ENCODE measurements around the gene ATRN. TPM values are rescaled to one million over a fixed set of nuclear protein-coding genes. Genes with fewer than 3 reads are reported as not detected.

ATRN gene
- total and polyA plus RNA-seq, 2 of the 8 experiments (the other 6 are each of a cell fraction or from before 2014, with no cell fraction given), result 12.0 to 17.4 TPM

DNA sequence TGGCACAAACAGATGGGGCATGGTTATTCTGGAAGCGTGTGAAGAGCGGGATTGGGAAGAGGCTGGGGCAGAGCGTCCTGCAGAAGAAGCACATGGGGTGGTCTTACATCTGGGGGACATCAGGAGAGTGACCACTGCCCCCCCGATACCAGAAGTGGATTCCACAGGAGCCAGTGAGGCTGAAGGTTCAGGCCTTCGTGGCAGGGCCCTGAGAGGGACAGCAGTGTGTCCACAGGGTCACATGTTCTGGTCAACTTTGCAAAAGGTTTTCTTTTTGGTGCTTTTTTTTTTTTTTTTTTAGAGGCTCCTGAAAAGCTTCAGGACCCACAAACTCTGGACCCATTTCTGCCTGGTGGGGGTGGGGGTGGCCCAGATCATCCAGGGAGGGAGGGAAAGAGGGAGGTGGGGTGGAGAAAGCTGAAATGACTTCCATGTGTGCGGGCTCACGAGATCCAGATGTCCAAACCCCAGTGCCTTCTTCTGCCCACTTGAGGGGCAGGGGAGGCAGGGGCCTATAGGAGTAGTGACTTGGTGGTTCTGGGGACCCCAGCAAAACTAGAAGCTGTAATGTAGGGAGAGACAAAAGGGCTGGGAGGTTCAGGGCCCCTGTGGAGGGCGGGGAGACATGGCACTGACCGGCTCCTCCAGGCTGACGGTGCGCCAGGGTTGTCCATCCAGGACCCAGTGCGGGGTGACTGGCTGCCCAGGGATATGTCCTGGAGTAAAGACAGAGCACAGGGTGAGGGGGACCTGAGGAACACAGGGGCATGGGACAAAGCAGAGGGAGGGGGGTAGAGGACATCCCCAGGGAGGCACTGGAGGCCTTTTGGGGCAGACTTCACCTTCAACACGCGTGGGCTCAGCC, 208.3 kb downstream of the ATRN start:
- no peak overlapping the region for H2BK15ac ChIP-seq (ENCODE audit: low read length)
- H3K23me2 ChIP-seq (ENCODE audit: low read depth, low read length), result peaks cover 11% of the 10 kb centered on the region
- H3K4ac ChIP-seq (replicated peaks; ENCODE audit: insufficient read length, low read depth, low read length), result no peak overlapping the region
- H3K14ac ChIP-seq (ENCODE audit: insufficient read length), result no peak overlapping the region
- no peaks in the 10 kb centered on the region for H3K79me2 ChIP-seq (ENCODE audit: control insufficient read depth in 1 of 2, insufficient read depth in 2 of 2, low read length in 2 of 2)
- TF ChIP-seq RNF2 (IDR thresholded peaks at IDR 0.05; ENCODE audit: borderline replicate concordance, low read depth, low read length, missing control alignments, poor library complexity, severe bottlenecking) (no peak), GTF2F1 (IDR thresholded peaks at IDR 0.05; ENCODE audit: borderline replicate concordance, low read depth, low read length) (no peak), SP2 (IDR thresholded peaks at IDR 0.05; ENCODE audit: low read length) (no peak), CHD1 (IDR thresholded peaks at IDR 0.05; ENCODE audit: low read depth, low read length) (no peak), BACH1 (IDR thresholded peaks at IDR 0.05; ENCODE audit: low read length) (no peak), ASH2L (IDR thresholded peaks at IDR 0.05; ENCODE audit: low read length) (no peak), TEAD4 (IDR thresholded peaks at IDR 0.05; ENCODE audit: low read depth, low read length) (no peak)
- TF ChIP-seq, protein P1, sequence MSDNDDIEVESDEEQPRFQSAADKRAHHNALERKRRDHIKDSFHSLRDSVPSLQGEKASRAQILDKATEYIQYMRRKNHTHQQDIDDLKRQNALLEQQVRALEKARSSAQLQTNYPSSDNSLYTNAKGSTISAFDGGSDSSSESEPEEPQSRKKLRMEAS (IDR thresholded peaks at IDR 0.05), result no peak
- no peaks in the 10 kb centered on the region for H3K36me3 ChIP-seq (ENCODE audit: control insufficient read depth in 2 of 4, insufficient read depth in 4 of 4, low read length in 3 of 4)
- H2AFZ ChIP-seq (ENCODE audit: low read length), result no peak overlapping the region
- H4K91ac ChIP-seq (replicated peaks; ENCODE audit: insufficient read length, low read length), result no peak overlapping the region
- WGBS, 2 experiments (ENCODE audit: extremely low coverage in 1 of 2, insufficient coverage in 1 of 2, insufficient read length in 1 of 2, insufficient replicate concordance in 2 of 2, low coverage in 1 of 2, low lambda C conversion rate in 2 of 2, missing lambda C conversion rate in 1 of 2), result 84% methylated on average over 12 of the region's 14 CpGs; no CpG with 5 or more reads in 1 of the 2 experiments
- DNase-seq (ENCODE audit: low read depth in 1 of 2, low spot score in 2 of 2), result no peak
- H3K18ac ChIP-seq (ENCODE audit: extremely low read depth, low read length), result no peak overlapping the region
- no peak overlapping the region for H3K4me3 ChIP-seq (ENCODE audit: extremely low read depth in 1 of 4, insufficient read depth in 2 of 4, low read depth in 3 of 4, low read length in 4 of 4)
- H3K79me1 ChIP-seq (ENCODE audit: low read depth, low read length), result no peaks in the 10 kb centered on the region
- no peak overlapping the region for H2BK5ac ChIP-seq (ENCODE audit: low read depth, low read length)
- no peaks in the 10 kb centered on the region for H3K9me3 ChIP-seq (ENCODE audit: insufficient read depth in 2 of 2, low read depth in 1 of 2, low read length in 1 of 2)
- no peak overlapping the region for H2BK12ac ChIP-seq (ENCODE audit: low read depth, low read length)
- H2AK5ac ChIP-seq (ENCODE audit: low read depth, low read length), result no peak overlapping the region
- H4K8ac ChIP-seq (ENCODE audit: extremely low read depth, insufficient read depth, low read length), result no peak overlapping the region
- no peaks in the 10 kb centered on the region for H4K20me1 ChIP-seq (replicated peaks in 1 of 2; ENCODE audit: control insufficient read depth in 1 of 2, insufficient read depth in 2 of 2, low read length in 2 of 2)
- no peak overlapping the region for H2BK20ac ChIP-seq (ENCODE audit: low read length)
- no peak overlapping the region for H3K23ac ChIP-seq (ENCODE audit: insufficient read length)
- no peak overlapping the region for H3K56ac ChIP-seq (replicated peaks; ENCODE audit: insufficient read length, low read depth, low read length)
- no peak overlapping the region for H4K5ac ChIP-seq (ENCODE audit: insufficient read length, low read depth, low read length)
- H3K27ac ChIP-seq (ENCODE audit: low read depth, low read length), result no peak overlapping the region
- H2BK120ac ChIP-seq (replicated peaks; ENCODE audit: low read depth, low read length), result no peak overlapping the region
- CTCF ChIA-PET (ENCODE audit: partially characterized antibody), result interaction anchor here (0.7 to 45.1 kb wide), 10 partner anchors 7 to 116 kb away, joined by 3 to 1432 read pairs (median 7); partner anchors contain the start of genes ADAM33 and SIGLEC1
- H3K4me2 ChIP-seq (ENCODE audit: insufficient read depth in 1 of 2, low read depth in 2 of 2, low read length in 2 of 2), result no peak overlapping the region
- FAIRE-seq, result no peak
- peaks cover 2 to 21% (median 14%) of the 10 kb centered on the region in 4 experiments for H3K4me1 ChIP-seq (replicated peaks in 1 of 4; ENCODE audit: control insufficient read depth in 3 of 4, insufficient read depth in 4 of 4, low read length in 3 of 4)
- peaks cover 0 to 14% (median 5%) of the 10 kb centered on the region in 4 experiments; a peak in 5 of 7 replicates for H3K27me3 ChIP-seq (replicated peaks in 1 of 4; ENCODE audit: control insufficient read depth in 3 of 4, extremely low read depth in 1 of 4, insufficient read depth in 3 of 4, low read length in 3 of 4)
- no peak overlapping the region for H3K9ac ChIP-seq (replicated peaks in 1 of 4; ENCODE audit: extremely low read depth in 1 of 4, low read depth in 3 of 4, low read length in 3 of 4)
- POLR2A ChIA-PET (ENCODE audit: partially characterized antibody), result interaction anchor here (1.3 to 2.9 kb wide), 2 partner anchors 8 to 74 kb away, joined by 3 to 8 read pairs; no protein-coding TSS in a partner anchor

Measured in H1 (cell line).